HG03175 (cell line): ENCODE results near the gene BSG.

Experiments
- ATAC-seq: cut with Tn5 transposase; IDR thresholded peaks from one replicate; pipeline ENCODE4 v1.9.1; 2021; ENCODE audit warnings: mild to moderate bottlenecking, moderate library complexity; ENCODE audit not compliant: unreplicated experiment

BSG gene

GRCh38 chr19:539429-540030, 32.9 kb upstream of the BSG start:
- no peak for ATAC-seq

- no peak for ATAC-seq
These were observed 31.3 kb upstream of the BSG start for GRCh38 chr19:540867-541637.

GRCh38 chr19:541699-542098, 30.7 kb upstream of the BSG start:
- no peak for ATAC-seq

GRCh38 chr19:542173-542866, 30.1 kb upstream of the BSG start:
- ATAC-seq: no peak

GRCh38 chr19:543910-544608, 28.3 kb upstream of the BSG start, which contains the start of gene GZMM:
Gene GZMM (plus strand): TSS chr19:544053. CDS start chr19:544072, 19 bp downstream.
- ATAC-seq: no peak

- no peak for ATAC-seq
These were observed 25.3 kb upstream of the BSG start for GRCh38 chr19:547117-547516.

DNA sequence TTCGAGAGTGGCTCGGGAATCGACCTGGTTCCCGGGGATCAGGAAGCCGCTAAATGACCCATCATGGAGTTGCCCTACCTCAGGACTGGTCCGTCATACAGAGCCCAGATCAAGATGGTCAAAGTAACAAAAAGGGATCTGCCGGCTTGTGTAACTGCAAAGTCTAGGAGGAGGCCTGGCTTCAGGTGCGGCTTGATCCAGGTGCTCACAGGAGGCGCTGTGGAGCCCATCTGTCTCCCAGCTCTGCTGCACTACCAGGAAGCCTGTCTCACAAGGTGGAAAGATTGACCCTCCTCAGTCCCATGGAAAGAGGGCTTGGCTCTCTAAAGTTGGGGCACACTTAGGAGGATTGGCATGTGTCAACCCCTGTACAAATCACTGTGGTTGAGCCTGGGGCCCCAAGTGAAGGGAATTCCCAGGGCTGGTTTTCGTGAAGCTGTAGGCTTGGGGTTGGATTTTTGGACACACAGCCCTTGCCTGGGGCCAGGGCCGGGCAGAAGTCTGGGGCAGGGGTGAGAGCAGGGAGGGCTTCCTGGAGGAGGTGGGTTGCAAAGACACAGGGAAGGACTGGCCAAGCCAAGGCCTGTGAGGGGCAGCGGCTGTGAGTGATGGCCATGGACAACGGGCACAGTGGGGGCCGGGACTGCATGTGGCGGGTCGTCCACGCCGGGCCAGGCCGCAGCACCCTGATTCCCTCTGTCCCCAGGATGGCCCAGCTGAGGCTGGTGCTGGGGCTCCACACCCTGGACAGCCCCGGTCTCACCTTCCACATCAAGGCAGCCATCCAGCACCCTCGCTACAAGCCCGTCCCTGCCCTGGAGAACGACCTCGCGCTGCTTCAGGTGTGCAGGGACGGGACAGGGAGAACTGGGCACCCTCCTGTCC, 24.3 kb upstream of the BSG start:
- ATAC-seq: no peak

DNA sequence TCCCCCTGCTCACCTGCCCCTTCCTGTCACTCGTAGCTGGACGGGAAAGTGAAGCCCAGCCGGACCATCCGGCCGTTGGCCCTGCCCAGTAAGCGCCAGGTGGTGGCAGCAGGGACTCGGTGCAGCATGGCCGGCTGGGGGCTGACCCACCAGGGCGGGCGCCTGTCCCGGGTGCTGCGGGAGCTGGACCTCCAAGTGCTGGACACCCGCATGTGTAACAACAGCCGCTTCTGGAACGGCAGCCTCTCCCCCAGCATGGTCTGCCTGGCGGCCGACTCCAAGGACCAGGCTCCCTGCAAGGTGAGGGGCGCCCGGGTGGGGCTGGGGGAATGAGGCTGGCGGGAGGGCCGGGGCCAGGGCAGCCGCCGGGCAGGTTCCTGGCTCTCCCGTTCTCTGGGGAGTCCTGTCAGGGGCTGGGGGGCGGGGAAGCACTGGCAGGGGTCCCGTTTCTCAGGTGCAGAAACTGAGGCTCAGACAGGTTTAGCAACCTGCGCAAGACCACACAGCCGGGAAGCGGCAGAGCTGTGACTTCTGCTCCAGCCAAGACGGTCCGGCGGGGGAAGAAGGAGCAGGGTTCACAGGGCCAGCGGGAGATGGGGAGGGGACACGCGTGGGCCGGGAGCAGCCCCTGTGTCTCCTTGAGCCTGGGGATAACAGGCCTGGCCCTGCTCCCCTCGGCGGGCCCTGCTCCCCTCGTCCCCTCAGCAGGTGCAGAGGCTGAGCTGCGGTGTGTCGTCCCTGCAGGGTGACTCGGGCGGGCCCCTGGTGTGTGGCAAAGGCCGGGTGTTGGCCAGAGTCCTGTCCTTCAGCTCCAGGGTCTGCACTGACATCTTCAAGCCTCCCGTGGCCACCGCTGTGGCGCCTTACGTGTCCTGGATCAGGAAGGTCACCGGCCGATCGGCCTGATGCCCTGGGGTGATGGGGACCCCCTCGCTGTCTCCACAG, 23.2 kb upstream of the BSG start:
- no peak for ATAC-seq

DNA sequence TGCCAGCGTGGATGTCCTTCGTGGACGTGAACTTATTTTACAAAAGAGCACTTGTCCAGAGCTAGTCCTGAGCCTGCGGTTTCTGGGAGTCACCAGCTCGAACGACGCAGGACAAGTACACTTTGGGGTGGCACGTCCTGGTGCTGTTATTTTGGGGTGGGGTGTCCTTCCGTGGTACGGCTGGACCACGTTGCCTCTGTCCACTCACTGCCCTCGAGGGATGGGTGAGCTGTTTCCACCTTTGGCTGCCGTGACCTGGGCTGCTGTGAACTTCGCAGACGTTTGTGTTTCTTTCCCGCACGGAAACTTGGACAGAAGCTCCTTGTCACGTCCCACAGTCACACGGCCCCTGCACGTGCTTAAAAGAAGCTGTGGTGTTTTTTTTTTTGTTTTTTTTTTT, 17.6 kb upstream of the BSG start:
- no peak for ATAC-seq

- no peak for ATAC-seq
These were observed 17.0 kb upstream of the BSG start for GRCh38 chr19:555474-555808.

DNA sequence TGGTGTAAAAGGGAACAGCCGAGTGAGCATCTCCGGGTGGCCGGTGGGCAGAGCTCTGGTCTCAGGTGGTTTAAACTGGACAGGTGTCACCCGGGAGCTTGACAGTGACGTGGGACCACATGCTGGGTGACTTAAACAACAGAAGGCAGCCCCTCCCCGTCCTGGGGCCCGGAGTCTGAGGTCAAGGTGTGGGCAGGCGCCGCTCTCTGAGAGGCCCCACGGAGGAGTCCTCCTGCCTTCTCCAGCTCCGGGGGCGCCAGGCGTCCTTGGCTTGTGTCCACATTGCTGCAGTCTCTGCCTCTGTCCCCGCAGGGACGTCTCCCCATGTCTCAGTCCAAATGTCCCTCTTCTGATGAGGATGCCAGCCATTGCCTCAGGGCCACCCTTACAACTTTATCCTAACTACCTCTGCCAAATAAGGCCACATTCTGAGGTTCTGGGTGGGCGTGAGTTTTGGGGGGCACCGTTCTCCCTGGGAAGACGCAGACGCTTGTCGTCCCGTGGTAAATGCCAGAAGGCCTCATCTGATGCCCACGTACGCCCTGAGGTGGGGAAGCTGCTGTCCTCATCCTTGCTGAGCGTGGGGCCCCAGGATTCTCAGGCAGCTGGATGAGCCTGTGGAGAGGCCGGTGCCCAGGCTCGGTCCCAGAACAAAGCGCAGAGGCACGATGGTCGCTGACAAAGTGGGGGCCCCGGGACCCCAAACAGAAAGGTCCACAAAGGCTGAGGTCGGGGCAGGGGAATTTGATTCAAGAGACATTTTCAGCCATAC, 15.6 kb upstream of the BSG start:
- ATAC-seq: no peak

- no peak for ATAC-seq
These were observed 13.5 kb upstream of the BSG start for GRCh38 chr19:558770-559439.

- ATAC-seq: no peak
These were observed 12.3 kb upstream of the BSG start for GRCh38 chr19:560121-560520.

- no peak for ATAC-seq
These were observed 6.0 kb upstream of the BSG start for GRCh38 chr19:566403-566802.

DNA sequence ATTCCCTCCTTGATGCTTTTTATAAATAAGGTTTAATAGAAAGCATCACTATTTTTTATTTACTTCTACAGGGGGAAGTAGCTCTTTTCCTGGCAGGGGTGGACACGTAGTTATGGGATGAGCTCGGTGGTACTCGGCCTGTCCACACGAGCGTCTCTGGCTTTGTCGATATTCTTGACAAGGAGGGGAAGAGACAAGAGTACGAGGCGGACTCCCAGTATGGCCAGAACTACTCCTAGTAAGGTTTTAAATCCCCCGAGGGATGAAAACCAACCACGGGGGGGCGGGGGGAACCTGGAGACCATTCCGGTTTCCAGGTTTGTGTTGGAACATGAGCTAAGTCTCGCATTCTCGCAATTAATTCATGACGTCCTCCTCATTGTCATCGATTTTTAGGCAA, 5.6 kb upstream of the BSG start:
- ATAC-seq: no peak

- ATAC-seq: no peak
These were observed 5.0 kb upstream of the BSG start for GRCh38 chr19:567296-567900.

GRCh38 chr19:570251-570686, 2.1 kb upstream of the BSG start:
- no peak for ATAC-seq
